ENCODE data around the gene SMAD2. TPM values are rescaled to one million over a fixed set of nuclear protein-coding genes. Genes with fewer than 3 reads are reported as not detected.

SMAD2 gene
- total and polyA plus RNA-seq, 2 experiments from 2014 or later, result 30.9 to 90.7 TPM

GRCh38 chr18:47800756-47801155 lies 129.7 kb downstream of the SMAD2 start:
- H3F3A ChIP-seq (replicated peaks; ENCODE audit: low read depth), result no peaks in the 10 kb centered on the region
- H3K36me3 Mint-ChIP-seq (ENCODE audit: low read depth), result peaks cover 3% of the 10 kb centered on the region; the same call in 2 of the 3 replicates
- no peaks in the 10 kb centered on the region for H3K27me3 ChIP-seq (ENCODE audit: insufficient read depth)
- no peak for ATAC-seq
- no peak overlapping the region for H2AFZ ChIP-seq
- no peak overlapping the region for H3K4me2 ChIP-seq
- no peak for DNase-seq (ENCODE audit: low spot score)
- no peaks in the 10 kb centered on the region for H3K36me3 ChIP-seq (ENCODE audit: insufficient read depth)
- TF ChIP-seq CREB1 (CRISPR knock-in tag; IDR thresholded peaks at IDR 0.05; ENCODE audit: low read depth), result no peak
- H3K4me1 ChIP-seq (ENCODE audit: insufficient read depth), result no peaks in the 10 kb centered on the region
- no peak overlapping the region for H3K4me3 Mint-ChIP-seq
- no peak overlapping the region for H3K27ac Mint-ChIP-seq
- H3K27ac ChIP-seq (ENCODE audit: low read depth), result no peak overlapping the region
- H3K9me3 Mint-ChIP-seq, result 0 out of 3 replicates have a peak, but pooled peaks cover 1% of the 10 kb centered on the region
- no peaks in the 10 kb centered on the region for H3K79me2 ChIP-seq (replicated peaks; ENCODE audit: insufficient read depth)
- peaks cover 7% of the 10 kb centered on the region for H3K4me1 Mint-ChIP-seq
- 0 out of 2 replicates have a peak, but pooled peaks cover 3% of the 10 kb centered on the region for H3K9me2 ChIP-seq (ENCODE audit: insufficient read depth)
- H3K4me3 ChIP-seq, result no peak overlapping the region
- H3K27me3 Mint-ChIP-seq (ENCODE audit: insufficient read depth, low read depth, poor library complexity), result peaks cover 14% of the 10 kb centered on the region
- H4K20me1 ChIP-seq (replicated peaks; ENCODE audit: insufficient read depth), result no peaks in the 10 kb centered on the region

DNA sequence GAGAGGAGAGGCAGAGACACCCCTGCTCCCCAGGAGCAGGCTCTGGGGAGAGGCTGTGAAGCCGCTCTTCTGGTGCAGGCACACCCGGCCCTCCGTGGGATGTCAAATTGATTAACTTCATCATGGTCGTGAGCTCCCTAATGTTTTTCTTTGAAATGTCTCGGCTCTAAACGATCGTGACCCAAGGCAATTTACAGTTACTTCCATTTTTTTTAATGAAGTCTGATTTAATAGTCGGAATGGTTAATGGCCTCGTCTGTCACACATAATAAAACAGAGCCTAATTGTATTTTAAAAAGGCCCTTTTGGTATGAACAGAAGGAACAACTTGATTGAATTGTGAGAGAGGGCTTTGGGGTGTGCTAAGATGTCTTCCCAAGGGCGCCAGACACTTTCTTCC lies 130.2 kb downstream of the SMAD2 start:
- no peak overlapping the region for H3K27ac Mint-ChIP-seq
- TF ChIP-seq EZH2 (IDR thresholded peaks at IDR 0.05; ENCODE audit: low read depth, unreplicated experiment) (no peak), NANOG (IDR thresholded peaks at IDR 0.05; ENCODE audit: borderline replicate concordance) (no peak), ZNF331 (CRISPR knock-in tag; IDR thresholded peaks at IDR 0.05; ENCODE audit: low read depth) (no peak), CREB1 (CRISPR knock-in tag; IDR thresholded peaks at IDR 0.05; ENCODE audit: low read depth) (no peak), JUNB (IDR thresholded peaks at IDR 0.05; ENCODE audit: unreplicated experiment) (no peak), STAT1 (IDR thresholded peaks at IDR 0.05; ENCODE audit: unreplicated experiment) (no peak), ZNF114 (CRISPR knock-in tag; IDR thresholded peaks at IDR 0.05) (no peak), EZH2phosphoT487 (IDR thresholded peaks at IDR 0.05; ENCODE audit: unreplicated experiment) (no peak), POLR2AphosphoS5 (IDR thresholded peaks at IDR 0.05; ENCODE audit: low read depth) (no peak)
- TF ChIP-seq, protein P1, sequence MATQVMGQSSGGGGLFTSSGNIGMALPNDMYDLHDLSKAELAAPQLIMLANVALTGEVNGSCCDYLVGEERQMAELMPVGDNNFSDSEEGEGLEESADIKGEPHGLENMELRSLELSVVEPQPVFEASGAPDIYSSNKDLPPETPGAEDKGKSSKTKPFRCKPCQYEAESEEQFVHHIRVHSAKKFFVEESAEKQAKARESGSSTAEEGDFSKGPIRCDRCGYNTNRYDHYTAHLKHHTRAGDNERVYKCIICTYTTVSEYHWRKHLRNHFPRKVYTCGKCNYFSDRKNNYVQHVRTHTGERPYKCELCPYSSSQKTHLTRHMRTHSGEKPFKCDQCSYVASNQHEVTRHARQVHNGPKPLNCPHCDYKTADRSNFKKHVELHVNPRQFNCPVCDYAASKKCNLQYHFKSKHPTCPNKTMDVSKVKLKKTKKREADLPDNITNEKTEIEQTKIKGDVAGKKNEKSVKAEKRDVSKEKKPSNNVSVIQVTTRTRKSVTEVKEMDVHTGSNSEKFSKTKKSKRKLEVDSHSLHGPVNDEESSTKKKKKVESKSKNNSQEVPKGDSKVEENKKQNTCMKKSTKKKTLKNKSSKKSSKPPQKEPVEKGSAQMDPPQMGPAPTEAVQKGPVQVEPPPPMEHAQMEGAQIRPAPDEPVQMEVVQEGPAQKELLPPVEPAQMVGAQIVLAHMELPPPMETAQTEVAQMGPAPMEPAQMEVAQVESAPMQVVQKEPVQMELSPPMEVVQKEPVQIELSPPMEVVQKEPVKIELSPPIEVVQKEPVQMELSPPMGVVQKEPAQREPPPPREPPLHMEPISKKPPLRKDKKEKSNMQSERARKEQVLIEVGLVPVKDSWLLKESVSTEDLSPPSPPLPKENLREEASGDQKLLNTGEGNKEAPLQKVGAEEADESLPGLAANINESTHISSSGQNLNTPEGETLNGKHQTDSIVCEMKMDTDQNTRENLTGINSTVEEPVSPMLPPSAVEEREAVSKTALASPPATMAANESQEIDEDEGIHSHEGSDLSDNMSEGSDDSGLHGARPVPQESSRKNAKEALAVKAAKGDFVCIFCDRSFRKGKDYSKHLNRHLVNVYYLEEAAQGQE (IDR thresholded peaks at IDR 0.05; ENCODE audit: unreplicated experiment), result no peak
- TF ChIP-seq, protein P2, sequence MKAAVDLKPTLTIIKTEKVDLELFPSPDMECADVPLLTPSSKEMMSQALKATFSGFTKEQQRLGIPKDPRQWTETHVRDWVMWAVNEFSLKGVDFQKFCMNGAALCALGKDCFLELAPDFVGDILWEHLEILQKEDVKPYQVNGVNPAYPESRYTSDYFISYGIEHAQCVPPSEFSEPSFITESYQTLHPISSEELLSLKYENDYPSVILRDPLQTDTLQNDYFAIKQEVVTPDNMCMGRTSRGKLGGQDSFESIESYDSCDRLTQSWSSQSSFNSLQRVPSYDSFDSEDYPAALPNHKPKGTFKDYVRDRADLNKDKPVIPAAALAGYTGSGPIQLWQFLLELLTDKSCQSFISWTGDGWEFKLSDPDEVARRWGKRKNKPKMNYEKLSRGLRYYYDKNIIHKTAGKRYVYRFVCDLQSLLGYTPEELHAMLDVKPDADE (IDR thresholded peaks at IDR 0.05), result no peak
- TF ChIP-seq, protein P3, sequence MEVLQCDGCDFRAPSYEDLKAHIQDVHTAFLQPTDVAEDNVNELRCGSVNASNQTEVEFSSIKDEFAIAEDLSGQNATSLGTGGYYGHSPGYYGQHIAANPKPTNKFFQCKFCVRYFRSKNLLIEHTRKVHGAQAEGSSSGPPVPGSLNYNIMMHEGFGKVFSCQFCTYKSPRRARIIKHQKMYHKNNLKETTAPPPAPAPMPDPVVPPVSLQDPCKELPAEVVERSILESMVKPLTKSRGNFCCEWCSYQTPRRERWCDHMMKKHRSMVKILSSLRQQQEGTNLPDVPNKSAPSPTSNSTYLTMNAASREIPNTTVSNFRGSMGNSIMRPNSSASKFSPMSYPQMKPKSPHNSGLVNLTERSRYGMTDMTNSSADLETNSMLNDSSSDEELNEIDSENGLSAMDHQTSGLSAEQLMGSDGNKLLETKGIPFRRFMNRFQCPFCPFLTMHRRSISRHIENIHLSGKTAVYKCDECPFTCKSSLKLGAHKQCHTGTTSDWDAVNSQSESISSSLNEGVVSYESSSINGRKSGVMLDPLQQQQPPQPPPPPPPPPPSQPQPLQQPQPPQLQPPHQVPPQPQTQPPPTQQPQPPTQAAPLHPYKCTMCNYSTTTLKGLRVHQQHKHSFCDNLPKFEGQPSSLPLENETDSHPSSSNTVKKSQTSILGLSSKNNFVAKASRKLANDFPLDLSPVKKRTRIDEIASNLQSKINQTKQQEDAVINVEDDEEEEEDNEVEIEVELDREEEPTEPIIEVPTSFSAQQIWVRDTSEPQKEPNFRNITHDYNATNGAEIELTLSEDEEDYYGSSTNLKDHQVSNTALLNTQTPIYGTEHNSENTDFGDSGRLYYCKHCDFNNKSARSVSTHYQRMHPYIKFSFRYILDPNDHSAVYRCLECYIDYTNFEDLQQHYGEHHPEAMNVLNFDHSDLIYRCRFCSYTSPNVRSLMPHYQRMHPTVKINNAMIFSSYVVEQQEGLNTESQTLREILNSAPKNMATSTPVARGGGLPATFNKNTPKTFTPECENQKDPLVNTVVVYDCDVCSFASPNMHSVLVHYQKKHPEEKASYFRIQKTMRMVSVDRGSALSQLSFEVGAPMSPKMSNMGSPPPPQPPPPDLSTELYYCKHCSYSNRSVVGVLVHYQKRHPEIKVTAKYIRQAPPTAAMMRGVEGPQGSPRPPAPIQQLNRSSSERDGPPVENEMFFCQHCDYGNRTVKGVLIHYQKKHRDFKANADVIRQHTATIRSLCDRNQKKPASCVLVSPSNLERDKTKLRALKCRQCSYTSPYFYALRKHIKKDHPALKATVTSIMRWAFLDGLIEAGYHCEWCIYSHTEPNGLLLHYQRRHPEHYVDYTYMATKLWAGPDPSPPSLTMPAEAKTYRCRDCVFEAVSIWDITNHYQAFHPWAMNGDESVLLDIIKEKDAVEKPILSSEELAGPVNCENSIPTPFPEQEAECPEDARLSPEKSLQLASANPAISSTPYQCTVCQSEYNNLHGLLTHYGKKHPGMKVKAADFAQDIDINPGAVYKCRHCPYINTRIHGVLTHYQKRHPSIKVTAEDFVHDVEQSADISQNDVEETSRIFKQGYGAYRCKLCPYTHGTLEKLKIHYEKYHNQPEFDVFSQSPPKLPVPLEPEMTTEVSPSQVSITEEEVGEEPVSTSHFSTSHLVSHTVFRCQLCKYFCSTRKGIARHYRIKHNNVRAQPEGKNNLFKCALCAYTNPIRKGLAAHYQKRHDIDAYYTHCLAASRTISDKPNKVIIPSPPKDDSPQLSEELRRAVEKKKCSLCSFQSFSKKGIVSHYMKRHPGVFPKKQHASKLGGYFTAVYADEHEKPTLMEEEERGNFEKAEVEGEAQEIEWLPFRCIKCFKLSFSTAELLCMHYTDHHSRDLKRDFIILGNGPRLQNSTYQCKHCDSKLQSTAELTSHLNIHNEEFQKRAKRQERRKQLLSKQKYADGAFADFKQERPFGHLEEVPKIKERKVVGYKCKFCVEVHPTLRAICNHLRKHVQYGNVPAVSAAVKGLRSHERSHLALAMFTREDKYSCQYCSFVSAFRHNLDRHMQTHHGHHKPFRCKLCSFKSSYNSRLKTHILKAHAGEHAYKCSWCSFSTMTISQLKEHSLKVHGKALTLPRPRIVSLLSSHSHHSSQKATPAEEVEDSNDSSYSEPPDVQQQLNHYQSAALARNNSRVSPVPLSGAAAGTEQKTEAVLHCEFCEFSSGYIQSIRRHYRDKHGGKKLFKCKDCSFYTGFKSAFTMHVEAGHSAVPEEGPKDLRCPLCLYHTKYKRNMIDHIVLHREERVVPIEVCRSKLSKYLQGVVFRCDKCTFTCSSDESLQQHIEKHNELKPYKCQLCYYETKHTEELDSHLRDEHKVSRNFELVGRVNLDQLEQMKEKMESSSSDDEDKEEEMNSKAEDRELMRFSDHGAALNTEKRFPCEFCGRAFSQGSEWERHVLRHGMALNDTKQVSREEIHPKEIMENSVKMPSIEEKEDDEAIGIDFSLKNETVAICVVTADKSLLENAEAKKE (CRISPR knock-in tag; IDR thresholded peaks at IDR 0.05), result no peak

More for the DNA sequence above, 130.2 kb downstream of the SMAD2 start:
- no peak overlapping the region for H2AFZ ChIP-seq
- Mint-ChIP-seq H3K4me3 (no peak overlapping the region), H3K27me3 (ENCODE audit: insufficient read depth, low read depth, poor library complexity) (peaks cover 11% of the 10 kb centered on the region), H3K36me3 (ENCODE audit: low read depth) (peaks cover 3% of the 10 kb centered on the region; the same call in 1 of the 3 replicates), H3K4me1 (peaks cover 12% of the 10 kb centered on the region), H3K9me3 (no peaks in the 10 kb centered on the region)
- H3K27ac ChIP-seq (ENCODE audit: low read depth), result no peak overlapping the region
- H3K79me2 ChIP-seq (replicated peaks; ENCODE audit: insufficient read depth), result no peaks in the 10 kb centered on the region
- no peaks in the 10 kb centered on the region for H4K20me1 ChIP-seq (replicated peaks; ENCODE audit: insufficient read depth)
- no peaks in the 10 kb centered on the region for H3K4me1 ChIP-seq (ENCODE audit: insufficient read depth)
- no peaks in the 10 kb centered on the region for H3K27me3 ChIP-seq (ENCODE audit: insufficient read depth)
- no peaks in the 10 kb centered on the region for H3K36me3 ChIP-seq (ENCODE audit: insufficient read depth)
- H3K4me3 ChIP-seq, result no peak overlapping the region
- no peak overlapping the region for H3K4me2 ChIP-seq
- ATAC-seq, result no peak
- DNase-seq (ENCODE audit: low spot score), result no peak
- H3F3A ChIP-seq (replicated peaks; ENCODE audit: low read depth), result no peaks in the 10 kb centered on the region
- 0 out of 2 replicates have a peak, but pooled peaks cover 3% of the 10 kb centered on the region for H3K9me2 ChIP-seq (ENCODE audit: insufficient read depth)

All from GM23338 (cell line).